ENCODE measurements around the gene CUEDC1.
A peak's percentile ranks its signal among the peaks of the same experiment; 100 is the strongest.

The CUEDC1 gene

GRCh38 chr17:57957120-57957850 is 2.1 kb upstream of the CUEDC1 start:
- DNase-seq: no peak

DNA sequence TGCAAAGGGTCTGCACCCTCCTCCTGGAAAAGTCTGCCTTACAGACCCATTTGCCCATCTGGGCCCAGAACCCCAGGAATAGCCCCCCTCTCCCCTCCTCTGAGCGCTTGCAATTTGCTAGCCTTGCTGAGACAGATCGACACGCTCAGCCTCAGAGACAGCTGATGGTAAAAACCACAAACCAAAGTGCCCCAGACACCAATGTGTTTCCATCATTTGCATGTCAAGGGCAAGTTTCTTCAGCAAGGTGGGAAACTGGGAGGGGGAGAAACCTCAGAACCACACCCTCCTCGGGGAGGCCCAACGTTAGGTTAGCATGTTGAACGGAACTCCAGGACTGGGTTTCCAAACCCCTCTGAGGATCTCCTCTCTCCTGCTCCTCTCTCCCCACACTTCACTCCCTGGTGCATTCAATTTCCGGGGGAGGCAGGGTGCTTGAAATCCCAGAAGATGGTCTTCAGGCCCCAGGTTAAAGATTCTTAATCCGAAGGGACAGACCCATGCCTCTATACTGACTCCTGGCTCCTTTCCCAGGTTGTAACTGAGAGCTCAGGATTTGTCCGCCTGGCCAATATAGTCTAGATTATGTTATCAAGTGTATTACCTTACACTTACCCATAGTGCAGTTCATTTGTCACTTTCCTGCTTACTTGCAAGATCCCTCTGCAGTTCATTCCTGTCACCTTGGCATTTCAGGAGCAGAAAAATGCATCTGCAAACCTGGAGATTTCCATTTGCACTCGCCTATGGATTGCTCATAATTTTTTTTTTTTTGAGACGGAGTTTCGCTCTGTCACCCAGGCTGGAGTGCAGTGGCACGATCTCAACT is 1.3 kb upstream of the CUEDC1 start:
- peak; percentile 16 for DNase-seq

DNA sequence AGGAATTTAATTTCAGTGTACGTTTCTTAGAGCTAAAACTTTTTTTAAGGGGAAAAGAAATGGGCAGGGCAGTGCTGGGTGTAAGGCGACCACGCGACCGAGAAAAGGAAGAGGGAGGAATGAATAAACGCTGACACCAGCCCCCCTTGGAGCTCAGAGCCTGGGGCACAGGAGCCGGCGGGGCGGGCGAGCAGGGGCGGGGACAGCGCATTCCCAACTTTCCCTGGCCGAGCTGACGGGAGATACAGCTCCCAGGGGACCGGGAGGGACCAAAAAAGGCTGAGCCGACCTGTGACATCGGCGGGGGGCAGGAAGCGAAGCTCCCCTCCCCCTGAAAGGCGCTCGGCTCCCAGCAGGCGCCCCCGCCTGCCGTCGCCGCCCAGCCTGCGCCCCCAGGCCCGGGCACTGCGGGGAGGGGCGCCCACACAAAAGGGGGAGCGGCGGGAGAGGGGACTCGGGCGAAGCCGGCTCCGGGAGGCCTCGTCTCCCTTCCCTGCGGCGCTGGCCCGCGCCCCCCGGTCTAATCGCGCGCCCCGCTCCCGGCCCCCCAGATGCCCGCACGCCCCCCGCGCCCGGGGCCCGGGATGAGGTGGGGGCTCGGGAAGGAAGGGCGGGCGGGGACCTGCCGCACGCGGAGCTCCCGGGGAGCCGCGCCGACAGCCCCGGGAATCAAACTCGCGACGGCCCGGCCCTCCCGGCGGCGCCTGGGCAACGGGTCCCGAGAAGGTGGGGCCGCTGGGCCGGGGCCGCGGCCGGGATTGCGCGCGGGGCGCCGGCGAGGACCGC is 622 bp downstream of the CUEDC1 start:
- DNase-seq: no peak

DNA sequence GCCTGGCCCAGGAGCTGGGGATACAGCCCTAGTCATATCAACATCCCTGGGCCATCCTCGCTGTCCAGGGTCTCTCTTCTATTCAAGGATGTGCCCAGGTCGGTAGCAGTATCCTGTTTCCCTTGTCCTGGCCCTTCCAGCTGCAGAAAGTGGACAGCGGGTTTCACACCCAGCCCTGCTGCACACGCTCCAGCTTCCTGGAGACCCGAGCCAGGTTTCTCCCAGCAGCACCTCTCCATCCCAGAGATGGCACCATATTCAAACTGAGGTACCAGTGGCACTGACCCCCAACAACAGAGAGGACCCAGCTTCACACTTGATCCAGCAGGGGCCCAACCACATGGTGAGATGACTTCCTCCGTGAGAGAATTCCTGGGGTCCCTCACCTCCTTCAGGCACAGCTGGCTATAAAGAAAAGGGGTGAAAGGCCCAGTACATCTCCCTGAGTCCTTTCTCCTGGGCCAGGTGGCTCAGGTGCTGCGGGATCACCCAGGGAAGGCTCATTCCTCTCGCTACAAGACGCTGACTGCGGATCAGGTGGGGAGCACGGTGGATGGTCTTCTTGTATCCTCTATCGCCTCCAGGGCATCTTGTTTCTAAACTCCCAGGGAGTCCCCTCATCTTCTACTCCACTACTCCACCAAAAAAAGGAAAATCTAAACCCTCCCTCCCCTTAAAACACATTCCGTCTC is 1.4 kb downstream of the CUEDC1 start:
- DNase-seq: no peak

DNA sequence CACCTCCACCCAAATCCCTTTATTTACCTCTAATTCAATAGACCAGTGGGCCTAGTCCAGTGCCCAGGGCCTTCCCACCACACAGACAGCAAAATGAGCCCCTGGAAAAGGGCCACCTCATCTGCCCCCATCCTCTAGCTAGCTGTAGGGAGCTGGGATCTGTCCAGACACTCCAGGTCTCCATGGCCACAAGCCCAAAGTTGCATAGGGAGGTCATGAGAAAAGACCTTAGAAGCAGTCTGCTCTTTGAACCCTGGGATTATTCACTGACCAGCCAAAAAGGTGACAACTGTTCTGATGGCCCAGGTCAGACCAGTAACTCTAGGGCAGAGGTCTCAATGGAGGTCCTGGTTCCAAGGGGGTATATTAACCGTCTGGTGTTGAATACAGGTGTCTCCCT is 2.0 kb downstream of the CUEDC1 start:
- DNase-seq: no peak

DNA sequence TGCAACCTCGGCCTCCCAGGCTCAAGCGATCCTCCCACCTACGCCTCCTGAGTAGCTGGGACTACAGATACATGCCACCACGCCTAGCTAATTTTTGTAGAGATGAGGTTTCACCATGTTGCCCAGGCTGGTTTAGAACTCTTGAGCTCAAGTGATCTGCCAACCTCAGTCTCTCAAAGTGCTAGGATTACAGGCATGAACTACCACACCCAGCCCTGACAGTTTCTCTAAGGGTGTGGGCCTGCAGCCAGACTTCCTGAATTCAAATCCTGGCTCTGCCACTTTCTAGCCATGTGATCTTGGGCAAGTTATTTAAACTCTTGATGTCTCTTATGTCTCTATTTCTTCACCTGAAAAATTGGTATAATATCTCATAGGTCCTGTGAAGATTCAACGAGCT is 5.6 kb downstream of the CUEDC1 start:
- DNase-seq: no peak

- DNase-seq: peak; percentile 28
Observed at GRCh38 chr17:57948555-57949420, 6.4 kb downstream of the CUEDC1 start.

- no peak for DNase-seq
Observed at GRCh38 chr17:57948169-57948554, 7.0 kb downstream of the CUEDC1 start.

GRCh38 chr17:57947369-57947768 is 7.8 kb downstream of the CUEDC1 start:
- DNase-seq: no peak

DNA sequence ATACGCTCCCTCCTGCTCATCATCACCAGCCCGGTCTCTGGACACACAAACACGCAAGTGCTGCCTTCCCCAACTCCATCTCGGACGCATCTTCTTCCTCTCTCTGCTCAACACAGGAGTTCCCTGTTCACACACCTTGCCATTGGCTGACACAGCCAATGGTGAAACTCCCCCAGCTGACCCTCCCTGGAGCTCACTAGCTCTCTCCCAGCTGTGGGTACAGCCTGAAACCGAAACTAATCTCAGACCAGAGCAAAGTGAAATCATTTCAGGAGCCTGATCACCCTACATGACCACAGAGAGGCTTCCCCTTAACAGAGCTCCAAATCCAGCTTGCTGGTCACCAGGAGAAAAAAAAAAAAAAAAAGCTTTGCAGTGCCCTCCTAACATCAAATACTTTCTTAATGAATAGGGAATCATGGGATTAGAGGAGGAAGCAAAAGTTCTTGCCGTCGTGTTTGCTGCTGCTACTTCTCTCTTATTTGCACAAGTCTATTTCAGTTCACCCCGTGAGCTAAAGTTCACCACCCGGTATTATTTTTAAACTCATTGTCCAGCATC is 8.3 kb downstream of the CUEDC1 start:
- DNase-seq: peak; percentile 65

DNA sequence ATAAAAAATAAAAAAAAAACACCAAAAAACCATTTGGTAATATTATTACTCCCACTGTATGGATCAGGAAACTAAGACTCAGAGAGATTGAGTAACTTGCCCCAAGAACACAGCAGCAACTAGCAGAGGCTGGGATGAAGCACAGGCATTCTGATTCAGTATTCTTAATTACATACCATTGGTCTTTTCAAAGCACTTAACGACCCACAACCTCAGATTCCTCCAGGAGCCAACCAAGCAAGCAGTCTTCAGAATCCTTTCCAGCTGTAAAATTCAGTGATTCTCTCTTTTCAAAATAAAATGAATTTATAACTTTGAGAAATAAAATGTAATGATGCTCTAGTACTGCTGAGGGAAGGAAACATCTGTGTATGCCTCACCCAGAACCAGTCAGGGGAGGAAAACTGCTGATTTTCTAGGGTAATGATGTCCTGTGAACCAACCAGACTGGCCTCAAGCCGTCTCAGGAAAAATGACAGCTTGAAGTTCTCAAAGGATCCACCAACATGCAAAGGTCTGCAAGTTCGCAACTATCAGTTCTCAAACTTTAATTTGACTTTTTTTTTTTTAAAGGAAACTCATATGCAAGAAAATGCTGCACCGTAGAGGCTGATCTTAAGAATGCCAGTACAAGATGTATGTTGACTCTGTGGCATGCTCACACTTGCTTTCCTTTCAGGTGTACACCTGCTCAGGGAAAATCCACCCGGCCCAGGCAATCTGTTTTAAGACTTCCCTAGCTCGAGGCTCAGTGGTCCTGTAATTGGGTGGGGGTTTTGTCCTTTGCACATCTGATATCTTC is 9.0 kb downstream of the CUEDC1 start:
- no peak for DNase-seq

DNA sequence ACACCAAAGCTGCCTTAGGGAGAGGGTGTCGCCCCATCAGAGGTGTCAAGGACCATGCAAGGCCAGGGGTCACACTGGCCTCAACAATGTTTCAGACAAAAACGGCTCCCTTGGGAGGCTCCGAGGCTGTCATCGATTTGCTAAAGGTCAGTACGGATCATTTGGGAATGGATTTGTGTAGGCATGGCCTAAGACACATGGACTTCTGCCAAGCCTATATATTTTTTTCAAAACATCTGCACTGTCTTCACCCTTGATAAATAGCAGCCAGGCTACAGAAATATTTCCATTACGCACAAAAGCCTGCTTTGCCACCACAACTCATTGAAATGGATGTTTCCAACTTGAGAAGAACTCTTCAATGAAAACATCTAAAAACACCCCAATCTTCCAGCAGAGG is 10.3 kb downstream of the CUEDC1 start:
- no peak for DNase-seq

DNA sequence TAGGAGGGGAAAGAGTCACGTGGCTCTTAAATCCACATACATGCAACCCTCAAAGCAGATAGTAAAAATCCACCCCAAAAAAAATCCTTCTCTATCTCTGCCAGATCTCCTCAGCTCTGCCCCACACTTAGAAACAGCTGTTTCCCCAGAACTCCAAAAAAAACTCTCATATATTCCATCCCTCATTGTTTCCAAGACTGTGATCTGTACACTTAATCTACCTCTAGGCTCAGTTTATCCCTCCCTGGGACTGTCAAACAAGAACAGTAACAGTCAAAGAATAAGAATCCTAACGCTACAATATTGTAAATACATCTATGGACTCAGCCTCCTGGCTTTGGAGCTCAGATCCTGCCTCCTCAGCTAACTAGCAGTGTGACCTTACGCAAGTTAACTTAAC is 11.6 kb downstream of the CUEDC1 start:
- DNase-seq: no peak

GRCh38 chr17:57943140-57943539 is 12.1 kb downstream of the CUEDC1 start:
- no peak for DNase-seq

- DNase-seq: no peak
Observed at GRCh38 chr17:57941384-57942370, 13.5 kb downstream of the CUEDC1 start.

GRCh38 chr17:57940653-57941329 is 14.4 kb downstream of the CUEDC1 start:
- no peak for DNase-seq

GRCh38 chr17:57940231-57940630 is 15.0 kb downstream of the CUEDC1 start:
- no peak for DNase-seq

DNA sequence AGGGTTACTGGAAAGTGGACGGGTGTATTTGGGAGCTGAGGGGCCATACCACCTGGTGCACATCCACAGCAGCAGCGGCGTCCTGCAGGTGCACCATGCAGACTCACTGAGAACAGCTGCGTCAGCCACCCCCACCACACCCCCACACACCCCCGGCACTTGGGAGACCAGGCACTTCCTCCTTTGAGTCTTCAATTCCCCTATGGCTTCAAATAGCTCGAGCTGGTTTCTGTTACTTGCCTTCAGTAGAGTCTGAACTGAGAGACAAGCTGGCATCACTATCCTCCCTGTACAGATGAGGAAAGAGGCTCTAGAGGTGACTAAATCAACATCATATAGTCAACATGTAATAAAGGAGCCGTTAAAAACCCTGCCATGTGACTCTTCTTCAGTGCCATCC is 15.4 kb downstream of the CUEDC1 start:
- DNase-seq: peak; percentile 71

DNA sequence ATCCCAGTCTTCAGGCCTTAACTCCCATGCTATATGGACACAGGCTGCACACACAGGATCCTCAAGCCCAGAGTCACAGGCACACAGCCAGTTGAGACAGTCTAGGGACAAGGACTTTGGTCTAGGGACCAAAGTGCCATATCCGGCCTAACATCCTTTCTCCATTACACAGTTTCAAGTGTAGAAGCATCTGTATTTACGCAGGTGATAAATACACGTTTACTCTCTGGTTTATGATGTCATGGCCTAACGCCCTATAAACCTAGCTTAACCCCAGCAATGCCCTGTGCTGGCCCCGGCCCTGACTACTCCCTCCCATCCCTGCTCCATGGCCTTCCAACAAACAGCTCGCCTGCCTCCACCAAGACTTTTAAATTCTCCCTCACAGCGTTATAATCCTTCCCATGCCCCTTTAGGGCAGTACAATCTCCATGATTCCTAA is 17.1 kb downstream of the CUEDC1 start:
- no peak for DNase-seq
